Progenitor cell of endocrine pancreas (in vitro differentiated cells): Measurements from ENCODE around the gene FAM174B. TPM values are rescaled to one million over a fixed set of nuclear protein-coding genes. Genes with fewer than 3 reads are reported as not detected.

Source experiments
- DNase-seq: peaks from one replicate; pipeline ENCODE4 v3.0.0; 2021; ENCODE audit warnings: low spot score; ENCODE audit not compliant: unreplicated experiment
- H3K27ac Mint-ChIP-seq: 2 replicates; pipeline ENCODE4 v1.8.0; 2021; ENCODE audit warnings: mild to moderate bottlenecking, moderate library complexity, mixed read lengths
- H3K27me3 Mint-ChIP-seq: 2 replicates; pipeline ENCODE4 v1.8.0; 2021; ENCODE audit warnings: mixed read lengths
- H3K36me3 Mint-ChIP-seq: 2 replicates; pipeline ENCODE4 v1.8.0; 2022; ENCODE audit warnings: mixed read lengths; ENCODE audit not compliant: insufficient read depth
- H3K4me1 Mint-ChIP-seq: 2 replicates; pipeline ENCODE4 v1.8.0; 2021; ENCODE audit warnings: low read depth, mixed read lengths
- H3K4me3 Mint-ChIP-seq: 2 replicates; pipeline ENCODE4 v1.8.0; 2021; ENCODE audit warnings: low read depth, mild to moderate bottlenecking, moderate library complexity, mixed read lengths
- H3K9me3 Mint-ChIP-seq: 2 replicates; pipeline ENCODE4 v1.8.0; 2021; ENCODE audit warnings: low read depth, mixed read lengths
- CTCF ChIP-seq: fragments of 200-600 bp; sonication (generic); IDR thresholded peaks from one replicate; pipeline ENCODE4 v1.5.0; 2021; ENCODE audit warnings: antibody characterized with exemption, mild to moderate bottlenecking; ENCODE audit not compliant: unreplicated experiment
- total RNA-seq: library from RNA; stranded (reverse); gene quantifications from 2 replicates; pipeline ENCODE4 v1.2.1, GENCODE V29; 2021

Gene FAM174B
- total RNA-seq, 1 donor from 2014 or later = 37.0 TPM

- Mint-ChIP-seq H3K36me3 (no peaks in the 10 kb centered on the region), H3K4me3 (no peak overlapping the region), H3K4me1 (peaks cover 15% of the 10 kb centered on the region), H3K27ac (no peak overlapping the region), H3K9me3 (no peaks in the 10 kb centered on the region), H3K27me3 (peaks cover 5% of the 10 kb centered on the region)
- no peak for TF ChIP-seq CTCF
- no peak for DNase-seq
Measured at GRCh38 chr15:92597548-92597947, 58.0 kb downstream of the FAM174B start.

GRCh38 chr15:92596623-92597022, 59.0 kb downstream of the FAM174B start:
- Mint-ChIP-seq H3K36me3 (no peaks in the 10 kb centered on the region), H3K27ac (no peak overlapping the region), H3K4me1 (peaks cover 15% of the 10 kb centered on the region), H3K9me3 (no peaks in the 10 kb centered on the region), H3K4me3 (no peak overlapping the region), H3K27me3 (peaks cover 5% of the 10 kb centered on the region)
- DNase-seq = no peak
- no peak for TF ChIP-seq CTCF

- Mint-ChIP-seq H3K4me1 (peaks cover 9% of the 10 kb centered on the region), H3K36me3 (no peaks in the 10 kb centered on the region), H3K27me3 (peaks cover 5% of the 10 kb centered on the region), H3K4me3 (no peak overlapping the region), H3K9me3 (no peaks in the 10 kb centered on the region), H3K27ac (no peak overlapping the region)
- TF ChIP-seq CTCF = no peak
- DNase-seq = no peak
Measured at GRCh38 chr15:92595506-92596381, 59.8 kb downstream of the FAM174B start.

- peaks cover 10% of the 10 kb centered on the region for H3K27me3 Mint-ChIP-seq
- DNase-seq = no peak
- H3K4me1 Mint-ChIP-seq = peaks cover 3% of the 10 kb centered on the region
- no peak overlapping the region for H3K4me3 Mint-ChIP-seq
- TF ChIP-seq CTCF = no peak
- no peak overlapping the region for H3K27ac Mint-ChIP-seq
- no peaks in the 10 kb centered on the region for H3K36me3 Mint-ChIP-seq
- no peaks in the 10 kb centered on the region for H3K9me3 Mint-ChIP-seq
Measured at GRCh38 chr15:92591275-92591674, 64.3 kb downstream of the FAM174B start.

GRCh38 chr15:92586966-92587365, 68.6 kb downstream of the FAM174B start:
- Mint-ChIP-seq H3K4me3 (no peak overlapping the region), H3K36me3 (no peaks in the 10 kb centered on the region), H3K4me1 (no peaks in the 10 kb centered on the region), H3K27ac (no peak overlapping the region), H3K27me3 (peaks cover 23% of the 10 kb centered on the region), H3K9me3 (no peaks in the 10 kb centered on the region)
- DNase-seq = no peak
- TF ChIP-seq CTCF = no peak
